GM12878 (cell line): Measurements from ENCODE around the gene ELAVL1.

Source experiments
- CHD2 ChIP-seq: IDR thresholded peaks from 2 replicates; pipeline ENCODE4 v1.6.1; 2011; ENCODE audit warnings: low read depth, low read length, improper control_type of control experiment, borderline replicate concordance
- CTCF ChIP-seq, 3 experiments: IDR thresholded peaks in 2 of 3; conservative IDR thresholded peaks in 1 of 3; 2 replicates each; pipeline ENCODE4 v1.5.1; 2011; ENCODE audit warnings: low read depth in 3 of 3, low read length in 3 of 3, mild to moderate bottlenecking in 3 of 3, control low read depth in 2 of 3, moderate library complexity in 2 of 3, inconsistent platforms in 1 of 3, mixed read lengths in 1 of 3; ENCODE audit not compliant: control insufficient read depth in 2 of 3, insufficient read depth in 1 of 3; ENCODE audit errors: extremely low read depth in 1 of 3
- EP300 ChIP-seq, 2 experiments: fragments of 150-350 bp in 1 of 2; IDR thresholded peaks; 2 replicates each; pipeline ENCODE4 v1.6.1; 2011 to 2012; ENCODE audit warnings: low read depth in 2 of 2, low read length in 2 of 2, borderline replicate concordance in 1 of 2, improper control_type of control experiment in 1 of 2, inconsistent platforms in 1 of 2; ENCODE audit not compliant: control insufficient read depth in 1 of 2
- FOXM1 ChIP-seq: IDR thresholded peaks from 2 replicates; pipeline ENCODE4 v1.6.1; 2012; ENCODE audit warnings: low read depth, mild to moderate bottlenecking, inconsistent platforms, low read length, moderate library complexity
- JUND ChIP-seq: IDR thresholded peaks from 2 replicates; pipeline ENCODE4 v1.6.1; 2012; ENCODE audit warnings: low read depth, mild to moderate bottlenecking, low read length, improper control_type of control experiment, moderate library complexity
- RAD21 ChIP-seq: IDR thresholded peaks from 2 replicates; pipeline ENCODE4 v1.6.1; 2011; ENCODE audit warnings: mild to moderate bottlenecking, low read depth, low read length, moderate library complexity; ENCODE audit not compliant: insufficient read depth
- RELA ChIP-seq: fragments of 450-650 bp; IDR thresholded peaks from 2 replicates; pipeline ENCODE4 v1.8.0; 2014; ENCODE audit warnings: borderline replicate concordance; ENCODE audit not compliant: partially characterized antibody
- SP1 ChIP-seq: IDR thresholded peaks from one replicate; pipeline ENCODE4 v1.6.1; 2011; ENCODE audit warnings: low read depth, low read length
- SUZ12 ChIP-seq: fragments of 200-600 bp; sonication (generic); IDR thresholded peaks from one replicate; pipeline ENCODE4 v1.6.1; 2018; ENCODE audit warnings: antibody characterized with exemption, mild to moderate bottlenecking; ENCODE audit not compliant: unreplicated experiment
- WRNIP1 ChIP-seq: IDR thresholded peaks from 2 replicates; pipeline ENCODE4 v1.6.1; 2011; ENCODE audit warnings: low read depth, low read length, improper control_type of control experiment, borderline replicate concordance
- ZSCAN29 ChIP-seq: fragments of 450-650 bp; IDR thresholded peaks from 2 replicates; pipeline ENCODE4 v1.6.1; 2017; ENCODE audit warnings: mild to moderate bottlenecking, moderate library complexity
- TF ChIP-seq, protein P1 (sequence below): fragments of 450-650 bp; IDR thresholded peaks from 2 replicates; pipeline ENCODE4 v1.6.1; 2017; ENCODE audit warnings: mild to moderate bottlenecking

GRCh38 chr19:7926727-7927604 is 78.5 kb downstream of the ELAVL1 start:
- no peak for TF ChIP-seq CHD2
- no peak for TF ChIP-seq WRNIP1
- no peak for TF ChIP-seq CTCF (IDR thresholded peaks at IDR 0.05 in 2 of 3, conservative IDR thresholded peaks at IDR 0.05 in 1 of 3; ENCODE audit: control insufficient read depth in 2 of 3, extremely low read depth in 1 of 3, insufficient read depth in 1 of 3, low read depth in 3 of 3, low read length in 3 of 3)
- no peak for TF ChIP-seq FOXM1
- TF ChIP-seq, protein P1, sequence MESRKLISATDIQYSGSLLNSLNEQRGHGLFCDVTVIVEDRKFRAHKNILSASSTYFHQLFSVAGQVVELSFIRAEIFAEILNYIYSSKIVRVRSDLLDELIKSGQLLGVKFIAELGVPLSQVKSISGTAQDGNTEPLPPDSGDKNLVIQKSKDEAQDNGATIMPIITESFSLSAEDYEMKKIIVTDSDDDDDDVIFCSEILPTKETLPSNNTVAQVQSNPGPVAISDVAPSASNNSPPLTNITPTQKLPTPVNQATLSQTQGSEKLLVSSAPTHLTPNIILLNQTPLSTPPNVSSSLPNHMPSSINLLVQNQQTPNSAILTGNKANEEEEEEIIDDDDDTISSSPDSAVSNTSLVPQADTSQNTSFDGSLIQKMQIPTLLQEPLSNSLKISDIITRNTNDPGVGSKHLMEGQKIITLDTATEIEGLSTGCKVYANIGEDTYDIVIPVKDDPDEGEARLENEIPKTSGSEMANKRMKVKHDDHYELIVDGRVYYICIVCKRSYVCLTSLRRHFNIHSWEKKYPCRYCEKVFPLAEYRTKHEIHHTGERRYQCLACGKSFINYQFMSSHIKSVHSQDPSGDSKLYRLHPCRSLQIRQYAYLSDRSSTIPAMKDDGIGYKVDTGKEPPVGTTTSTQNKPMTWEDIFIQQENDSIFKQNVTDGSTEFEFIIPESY = no peak
- no peak for TF ChIP-seq ZSCAN29
- no peak for TF ChIP-seq JUND
- no peak for TF ChIP-seq SP1
- TF ChIP-seq RAD21 = no peak
- no peak for TF ChIP-seq RELA
- TF ChIP-seq SUZ12 = no peak
- no peak for TF ChIP-seq EP300 (IDR thresholded peaks at IDR 0.05; ENCODE audit: borderline replicate concordance in 1 of 2, control insufficient read depth in 1 of 2, low read depth in 2 of 2, low read length in 2 of 2)
